NCI-H2029 treated with DMSO at 0.1 percent for 48 hours (cell line): Measurements from ENCODE around the gene AXIN2.
"Not testable (repeated sequence)": the region's sequence is repeated elsewhere in the genome, so short reads cannot be mapped to it uniquely, and the experiment has no call there.

Experiments
- DNase-seq: peaks from one replicate; lab custom pipeline; 2025; lab: John Stamatoyannopoulos, UW

The AXIN2 gene

DNA sequence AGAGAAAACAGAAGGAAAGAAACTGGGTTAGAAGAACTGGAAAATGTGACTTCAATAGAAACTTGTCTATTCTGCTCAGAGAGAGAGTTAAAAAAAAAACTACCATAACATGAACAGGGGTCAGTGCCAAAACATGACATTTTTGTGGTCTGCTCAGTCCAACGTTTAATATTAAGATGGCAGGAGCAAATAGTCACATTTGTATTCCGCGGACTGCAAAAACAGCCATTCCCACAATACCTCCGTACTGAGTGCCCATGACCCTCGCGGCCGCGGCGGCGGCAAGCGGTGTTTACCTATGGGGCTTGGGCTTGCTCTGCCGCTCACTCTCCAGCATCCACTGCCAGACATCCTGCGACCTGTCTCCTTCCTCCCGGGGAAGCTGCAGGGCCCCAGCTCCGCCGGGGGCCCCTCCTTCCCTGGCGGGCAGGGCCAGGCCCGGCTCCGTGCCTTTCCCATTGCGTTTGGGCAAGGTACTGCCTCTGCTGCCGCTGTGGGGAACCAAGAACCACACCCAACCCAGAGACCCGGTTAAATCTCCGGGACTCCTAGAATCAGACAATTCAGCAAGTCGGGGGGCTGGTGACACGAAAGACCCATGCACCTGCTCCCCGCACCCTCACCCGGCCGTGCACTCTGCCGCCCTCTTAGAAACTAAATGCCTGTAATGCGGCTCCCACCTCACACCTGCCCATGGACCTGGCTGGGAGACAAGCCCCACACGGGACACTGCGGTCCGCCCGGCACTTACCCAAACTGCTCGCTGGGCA, 24.7 kb downstream of the AXIN2 start:
- no peak for DNase-seq

DNA sequence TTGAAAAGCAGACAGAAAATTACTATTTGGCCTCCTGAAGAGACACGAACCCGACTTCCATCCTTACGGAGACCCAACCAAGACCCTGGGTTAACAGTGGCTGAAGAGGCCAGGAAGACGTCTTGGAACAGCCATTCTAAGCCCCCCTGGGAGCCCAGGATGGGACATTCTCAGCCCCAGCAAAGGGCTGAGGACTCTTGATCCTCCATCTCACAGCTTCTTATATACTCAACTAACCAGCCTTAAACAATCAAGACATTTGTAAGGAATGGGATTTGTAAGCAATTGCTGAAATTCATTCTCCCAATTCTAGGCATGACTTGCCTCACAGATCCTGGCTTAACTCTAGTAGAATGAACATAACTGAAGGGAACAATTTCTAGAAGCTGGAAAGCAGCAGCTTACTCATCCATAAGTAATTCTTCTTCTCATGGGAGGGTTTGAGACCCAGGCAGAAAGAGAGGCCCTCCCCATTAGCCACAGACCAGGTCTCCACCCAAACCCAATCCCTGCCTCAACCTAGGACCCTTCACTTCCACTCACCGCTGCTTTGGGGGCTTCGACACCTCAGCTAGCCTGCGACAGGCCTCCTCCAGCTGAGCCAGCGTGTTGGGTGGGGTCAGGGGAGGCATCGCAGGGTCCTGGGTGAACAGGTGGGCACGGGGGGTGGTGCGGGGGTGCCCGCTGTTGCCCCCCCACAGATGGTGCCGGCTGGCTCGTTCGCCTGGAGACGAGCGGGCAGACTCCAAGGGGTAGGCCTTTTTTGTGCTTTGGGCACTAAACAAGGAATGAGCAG, 25.5 kb downstream of the AXIN2 start:
- DNase-seq: no peak

DNA sequence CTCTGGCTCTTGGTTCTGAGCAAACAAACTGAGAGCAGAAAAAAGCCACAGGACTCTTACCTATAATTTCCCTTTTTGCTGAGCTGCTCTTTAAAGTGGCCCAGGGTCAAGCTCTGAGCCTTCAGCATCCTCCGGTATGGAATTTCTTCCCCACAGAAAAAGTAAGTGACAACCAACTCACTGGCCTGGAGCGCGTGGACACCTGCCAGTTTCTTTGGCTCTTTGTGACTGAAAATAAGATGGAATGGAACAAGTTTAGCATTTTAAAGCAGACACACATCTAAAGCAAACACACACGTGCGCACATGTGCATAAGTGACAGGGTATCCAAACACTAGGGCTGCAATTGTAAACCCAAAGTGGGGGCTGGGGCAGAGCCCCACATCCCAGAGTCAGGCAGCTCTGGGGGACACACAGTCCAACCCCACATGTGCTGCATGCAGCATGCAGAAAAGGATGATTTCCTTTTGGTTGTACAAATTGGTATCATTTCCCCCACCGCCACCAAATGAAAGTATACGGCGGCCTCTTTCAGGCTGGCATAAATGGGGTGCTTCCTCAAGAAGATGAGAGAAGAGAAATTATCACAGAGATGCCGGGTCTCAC, 27.5 kb downstream of the AXIN2 start:
- no peak for DNase-seq

DNA sequence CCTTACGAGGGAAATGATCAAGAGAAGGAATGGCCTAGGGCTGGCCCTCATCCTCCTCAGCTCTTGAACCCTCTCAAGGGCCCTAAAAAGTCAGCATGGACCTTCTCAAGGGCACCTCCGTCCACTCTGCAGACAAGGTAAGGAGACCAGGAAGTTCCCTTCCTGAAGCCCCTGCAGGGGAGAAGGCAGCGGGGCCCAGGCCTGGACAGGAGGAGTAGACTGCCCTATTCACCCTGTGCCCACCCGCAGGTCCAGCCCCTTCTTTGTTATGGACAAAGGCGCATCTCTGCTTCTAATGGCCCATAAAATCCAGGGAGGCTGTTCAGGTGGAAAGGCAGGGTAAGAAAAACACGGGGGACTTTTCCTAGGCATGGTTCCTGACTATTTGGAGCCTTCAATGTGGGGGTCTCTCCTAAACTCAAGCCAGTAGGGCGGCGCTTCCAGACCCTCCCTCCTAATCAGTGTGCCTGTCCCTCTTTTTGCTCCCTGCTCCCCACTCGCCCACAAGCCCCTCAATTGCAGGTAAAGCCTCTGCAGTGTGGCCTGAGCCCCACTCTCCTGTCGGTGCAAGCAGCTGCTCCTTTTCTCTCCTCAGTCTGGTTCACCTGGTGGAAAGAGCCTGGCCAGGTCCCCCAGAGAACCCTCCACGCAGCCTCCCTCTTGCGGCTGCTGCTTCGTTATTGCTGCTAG, 28.2 kb downstream of the AXIN2 start:
- no peak for DNase-seq

DNA sequence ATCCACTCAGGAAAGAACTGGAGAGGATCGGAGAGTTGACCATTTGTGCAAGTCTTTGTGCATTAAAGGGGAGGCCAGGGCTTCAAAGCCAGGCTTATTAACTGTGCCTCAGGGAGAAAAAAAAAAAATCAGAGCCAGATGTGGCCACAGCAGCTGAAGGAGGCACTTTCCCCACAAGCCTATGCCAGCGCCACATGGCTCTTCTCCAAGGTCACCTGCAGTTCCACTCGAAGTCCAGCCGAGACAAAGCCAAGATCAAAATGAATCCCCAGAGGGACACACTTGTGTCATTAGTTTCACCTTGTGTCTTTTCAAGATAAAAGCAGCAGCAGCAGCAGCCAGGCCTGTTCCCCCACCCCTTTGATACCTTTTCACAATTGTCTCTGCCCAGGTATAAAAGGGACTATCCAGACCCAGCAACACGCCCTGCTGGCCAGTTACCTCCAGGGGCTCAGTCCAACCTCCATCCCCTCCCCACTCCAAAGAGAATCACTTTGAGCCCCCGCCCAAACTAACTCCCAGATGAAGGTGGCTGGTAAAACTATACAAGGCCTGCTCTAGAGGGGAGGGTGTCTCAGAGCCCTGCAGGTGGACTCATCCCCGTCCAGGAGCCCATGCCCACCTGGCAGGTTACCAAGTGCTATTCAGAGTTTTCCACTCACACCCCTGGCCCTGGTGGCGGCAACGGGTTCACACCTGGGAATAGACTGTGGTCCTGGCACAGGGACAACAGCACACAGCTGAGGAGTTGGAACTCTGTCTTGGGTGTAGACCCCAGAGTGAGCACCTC, 29.2 kb downstream of the AXIN2 start:
- DNase-seq: peak; percentile 39

DNA sequence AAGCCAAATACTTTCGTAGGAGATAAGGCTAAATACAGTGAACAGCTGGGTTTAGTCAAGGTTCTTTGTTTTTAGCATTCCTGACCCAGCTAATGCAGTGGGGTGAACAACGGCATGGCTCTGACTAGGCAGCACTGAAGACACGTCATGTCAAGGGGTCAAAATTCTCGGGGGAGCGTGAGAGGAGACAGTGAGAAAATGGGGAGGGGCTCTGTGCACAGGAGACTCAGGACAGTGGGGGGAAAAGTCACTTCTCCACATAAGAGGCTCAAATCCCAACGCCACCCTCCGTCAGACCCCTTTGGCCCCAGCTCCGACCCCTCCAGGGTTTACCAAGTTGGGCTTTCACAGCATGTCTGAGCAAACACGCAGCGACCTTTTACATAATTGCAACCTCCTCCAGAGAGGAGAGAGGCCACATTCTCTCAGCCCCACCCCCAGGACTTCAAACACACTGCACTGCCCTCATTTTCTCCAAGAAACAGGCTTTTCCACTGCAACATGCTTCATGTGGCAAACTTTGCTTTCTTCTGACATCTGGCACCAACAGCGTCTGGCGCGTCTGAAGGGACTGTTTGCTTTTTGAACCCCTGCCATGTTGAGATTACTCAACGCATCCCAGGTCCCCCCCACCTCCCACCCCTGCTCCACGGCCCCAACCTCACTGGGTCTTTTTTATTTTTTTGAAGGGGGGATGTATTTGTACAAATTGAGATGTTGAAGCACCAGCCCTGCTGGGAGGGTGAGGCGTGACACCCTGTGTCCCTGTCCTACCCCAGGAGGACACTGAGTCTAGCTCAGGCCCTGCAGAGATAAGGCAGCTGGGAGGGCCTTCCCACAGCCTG, 30.0 kb downstream of the AXIN2 start:
- DNase-seq: no peak

DNA sequence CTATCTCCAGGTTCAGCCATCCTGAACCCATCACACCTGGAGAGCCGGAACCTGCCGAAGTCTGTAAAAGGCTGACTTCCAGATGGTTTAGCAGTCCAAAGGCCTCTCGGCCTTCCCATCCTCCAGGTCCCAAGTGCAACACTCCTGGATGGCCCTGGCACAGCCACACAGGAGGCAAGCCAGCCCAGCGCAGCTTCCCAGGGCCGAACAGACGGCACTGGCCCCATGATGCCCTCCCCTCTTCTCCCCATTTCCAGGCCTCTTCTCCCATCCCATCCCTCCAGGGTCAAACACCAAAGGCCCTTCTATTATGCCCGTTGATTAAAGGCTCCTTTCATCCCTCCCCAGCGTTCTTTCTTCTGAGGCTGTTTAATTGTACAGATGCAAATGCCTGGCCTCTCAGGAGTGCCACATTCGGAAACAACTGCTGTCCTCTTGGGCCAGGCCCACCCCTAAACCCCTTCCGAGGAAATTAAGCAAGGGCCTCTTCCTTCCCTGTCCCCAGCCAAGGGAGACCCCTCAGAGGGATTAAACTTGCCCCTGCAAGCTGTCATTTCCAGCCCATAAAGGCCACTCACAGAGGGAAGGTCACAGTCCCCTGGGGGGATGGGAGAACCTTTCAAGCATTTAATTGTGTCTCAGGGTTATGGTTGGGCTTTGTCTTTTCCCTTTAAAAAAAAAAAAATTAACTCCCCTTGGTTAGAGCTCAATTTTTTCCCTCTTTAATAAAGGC, 30.8 kb downstream of the AXIN2 start:
- no peak for DNase-seq

DNA sequence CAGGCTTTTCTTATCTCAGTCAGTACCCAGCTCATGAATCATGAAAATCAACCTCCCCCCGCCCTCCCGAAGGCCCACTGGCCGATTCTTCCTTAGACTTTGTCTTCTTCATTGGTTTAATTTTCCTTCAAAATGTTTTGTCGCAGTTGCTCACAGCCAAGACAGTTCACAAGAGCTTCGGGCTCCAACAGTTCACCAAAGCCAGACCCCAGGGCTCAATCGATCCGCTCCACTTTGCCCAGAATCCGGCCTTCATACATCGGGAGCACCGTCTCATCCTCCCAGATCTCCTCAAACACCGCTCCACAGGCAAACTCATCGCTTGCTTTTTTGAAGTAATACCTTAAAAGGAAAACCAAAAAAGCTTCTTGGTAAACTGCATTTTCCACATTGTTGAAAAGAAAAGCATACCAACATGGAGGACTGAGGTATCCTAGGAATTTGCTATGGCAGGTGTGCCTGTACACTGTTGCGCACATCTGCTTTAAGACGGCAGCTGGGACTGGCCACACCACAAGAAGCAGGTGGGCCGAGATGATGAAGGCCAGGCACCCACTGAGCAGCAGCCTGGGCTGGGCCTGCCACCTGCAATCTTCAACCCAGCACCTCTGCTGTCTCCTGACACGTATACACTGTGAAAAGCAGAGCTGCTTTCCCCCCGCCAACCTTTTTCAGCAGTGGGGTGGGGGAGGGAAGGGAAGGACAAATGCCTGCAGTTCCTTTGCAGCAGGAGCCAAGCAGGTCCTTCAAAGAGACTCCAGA, 31.5 kb downstream of the AXIN2 start:
- DNase-seq: no peak

DNA sequence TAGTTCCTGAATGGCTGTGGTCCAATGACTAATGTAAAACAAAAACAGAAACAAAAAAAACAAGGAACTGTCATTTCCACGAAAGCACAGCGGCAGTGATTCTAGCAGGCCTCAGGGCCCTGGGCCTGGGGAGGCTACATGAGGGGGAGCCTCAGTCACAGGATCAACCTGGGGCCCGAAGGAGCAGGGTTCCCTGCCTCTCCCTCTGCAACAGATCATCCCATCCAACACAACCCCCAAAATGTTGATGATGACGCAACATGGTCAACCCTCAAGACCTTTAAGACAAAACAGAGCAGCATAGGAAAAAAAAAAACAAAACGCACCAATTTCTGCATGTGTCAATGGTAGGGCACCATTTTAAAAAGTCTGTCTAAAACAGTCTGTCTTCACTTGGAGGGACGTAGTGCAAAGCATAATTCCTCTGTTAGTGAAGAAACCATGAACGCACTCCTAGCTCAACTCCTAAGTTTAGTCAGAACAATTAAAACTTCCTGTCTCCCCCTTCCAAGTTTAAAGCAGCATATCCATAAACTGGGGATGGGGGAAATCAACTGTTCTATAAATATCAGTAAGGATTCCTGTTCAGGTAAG, 32.3 kb downstream of the AXIN2 start:
- no peak for DNase-seq

DNA sequence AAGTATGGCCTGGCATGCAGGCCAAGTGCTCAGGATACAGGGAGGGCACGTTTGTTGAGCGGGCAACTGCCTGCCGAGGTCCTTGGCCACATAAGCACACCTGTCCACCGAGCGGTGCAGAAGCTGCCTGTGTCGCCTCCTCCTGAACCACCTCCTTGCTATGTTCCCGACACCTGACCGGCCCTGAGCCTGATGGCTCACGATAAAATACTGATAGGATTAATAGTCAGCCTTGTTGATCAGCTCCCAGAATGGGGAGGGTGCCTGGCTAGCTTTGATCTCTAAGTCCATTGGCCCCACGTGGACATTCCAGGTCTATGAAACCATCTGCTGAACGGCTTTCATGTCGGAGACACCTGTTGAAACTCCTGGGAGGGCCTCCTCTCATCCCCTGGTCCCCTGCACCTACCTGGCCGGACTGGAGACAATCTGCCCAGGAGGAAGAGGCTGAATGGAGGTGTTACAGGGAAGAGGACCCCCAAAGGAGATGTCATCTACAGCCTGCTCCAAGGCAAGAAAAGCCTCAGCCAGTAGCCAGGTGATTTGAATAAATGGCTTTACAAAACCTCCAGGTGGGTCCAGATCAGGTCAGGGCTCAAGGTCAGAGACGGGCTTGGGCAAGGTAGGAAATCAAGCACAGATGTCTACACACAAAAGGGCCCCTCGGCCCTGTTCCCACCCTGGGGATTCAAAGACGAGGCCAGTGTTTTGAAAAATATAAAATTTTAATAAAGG, 33.4 kb downstream of the AXIN2 start:
- DNase-seq: no peak

DNA sequence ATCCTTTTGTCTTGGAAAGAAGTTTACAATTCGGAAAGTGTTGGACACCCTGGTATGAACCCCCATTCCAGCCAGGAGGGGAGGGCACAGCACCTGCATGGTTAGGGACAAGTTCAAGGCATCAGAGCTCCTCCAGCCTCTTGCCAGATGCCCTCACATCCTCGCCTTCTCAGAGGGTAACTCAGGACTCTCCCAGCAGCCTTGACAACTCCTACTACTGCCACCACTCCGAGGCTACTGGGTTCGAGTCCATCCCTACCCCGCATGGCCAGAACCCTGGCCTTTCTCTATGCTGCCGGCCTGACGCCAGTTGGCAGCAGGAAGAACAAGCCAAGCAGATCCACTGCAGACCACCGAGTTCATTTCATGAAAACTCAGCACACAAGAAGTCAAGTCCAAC, 34.1 kb downstream of the AXIN2 start:
- DNase-seq: no peak

DNA sequence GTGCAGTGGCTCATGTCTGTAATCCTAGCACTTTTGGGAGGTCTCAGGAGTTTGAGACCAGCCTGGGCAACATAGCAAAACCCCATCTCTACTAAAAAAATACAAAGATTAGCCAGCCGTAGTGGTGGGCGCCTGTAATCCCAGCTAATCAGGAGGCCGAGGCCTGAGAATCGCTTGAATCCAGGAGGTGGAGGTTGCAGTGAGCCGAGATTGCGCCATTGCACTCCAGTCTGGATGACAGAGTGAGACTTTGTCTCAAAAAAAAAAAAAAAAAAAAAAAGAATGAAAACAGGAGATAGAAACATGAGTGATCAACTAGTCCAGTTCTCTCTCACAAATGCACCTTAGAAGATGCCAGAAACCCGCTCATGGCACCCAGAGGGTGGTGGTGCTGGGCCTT, 34.6 kb downstream of the AXIN2 start:
- not testable (repeated sequence) for DNase-seq

DNA sequence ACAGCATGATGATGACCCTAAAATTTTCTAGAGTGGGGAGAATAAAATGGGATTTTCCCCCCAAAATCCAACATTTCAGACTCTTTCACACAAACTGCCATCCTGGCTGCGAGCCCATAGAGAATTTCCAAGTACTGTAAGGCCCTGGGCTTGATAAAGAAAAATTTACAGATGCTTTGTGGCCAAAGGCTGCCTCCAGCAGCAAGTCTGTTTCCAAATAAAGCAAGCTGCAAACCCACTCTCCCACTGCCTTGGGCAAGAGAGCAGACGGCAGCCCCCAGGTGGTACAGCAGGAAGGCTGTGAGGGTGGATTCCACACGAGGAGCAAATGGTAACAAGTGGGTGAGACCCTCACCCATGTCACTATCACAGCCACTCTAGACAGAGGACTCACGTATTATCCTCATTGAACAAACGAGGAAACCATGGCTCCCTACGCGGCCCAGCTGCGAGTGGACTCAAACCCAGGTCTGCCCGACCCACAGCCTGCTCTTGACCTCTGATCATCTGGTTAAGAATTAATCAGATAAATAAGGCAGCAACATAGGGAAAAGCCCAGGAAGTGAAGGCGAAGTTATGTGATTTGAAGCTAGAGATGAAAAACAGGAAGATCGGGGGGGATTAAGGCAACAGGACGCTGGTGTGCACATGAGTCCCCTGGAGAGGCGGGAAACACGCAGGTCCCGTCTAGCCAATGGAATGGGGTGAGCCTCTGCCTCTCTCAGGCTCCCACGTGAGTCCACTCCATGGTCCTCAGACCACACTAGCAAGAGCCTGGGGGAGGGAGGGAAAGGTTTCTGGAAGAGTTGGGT, 37.4 kb downstream of the AXIN2 start:
- DNase-seq: no peak

DNA sequence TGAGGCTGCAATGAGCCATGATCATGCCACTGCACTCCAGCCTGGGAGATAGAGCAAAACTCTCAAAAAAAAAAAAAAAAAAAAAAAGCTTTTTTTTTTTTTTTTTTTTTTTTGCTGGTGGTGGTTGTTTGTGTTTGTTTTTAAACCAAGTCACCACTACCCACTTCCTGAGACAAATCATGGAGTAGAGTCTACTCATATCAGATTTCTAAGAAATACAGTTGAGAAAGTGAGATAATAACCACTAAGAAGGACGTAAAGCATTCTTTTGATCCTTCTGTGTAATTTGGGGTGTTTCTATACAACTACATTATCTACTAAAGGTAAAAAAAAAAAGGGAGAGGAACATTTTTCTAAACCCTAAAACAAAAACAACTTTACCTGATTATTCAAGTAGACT, 38.0 kb downstream of the AXIN2 start:
- DNase-seq: no peak

DNA sequence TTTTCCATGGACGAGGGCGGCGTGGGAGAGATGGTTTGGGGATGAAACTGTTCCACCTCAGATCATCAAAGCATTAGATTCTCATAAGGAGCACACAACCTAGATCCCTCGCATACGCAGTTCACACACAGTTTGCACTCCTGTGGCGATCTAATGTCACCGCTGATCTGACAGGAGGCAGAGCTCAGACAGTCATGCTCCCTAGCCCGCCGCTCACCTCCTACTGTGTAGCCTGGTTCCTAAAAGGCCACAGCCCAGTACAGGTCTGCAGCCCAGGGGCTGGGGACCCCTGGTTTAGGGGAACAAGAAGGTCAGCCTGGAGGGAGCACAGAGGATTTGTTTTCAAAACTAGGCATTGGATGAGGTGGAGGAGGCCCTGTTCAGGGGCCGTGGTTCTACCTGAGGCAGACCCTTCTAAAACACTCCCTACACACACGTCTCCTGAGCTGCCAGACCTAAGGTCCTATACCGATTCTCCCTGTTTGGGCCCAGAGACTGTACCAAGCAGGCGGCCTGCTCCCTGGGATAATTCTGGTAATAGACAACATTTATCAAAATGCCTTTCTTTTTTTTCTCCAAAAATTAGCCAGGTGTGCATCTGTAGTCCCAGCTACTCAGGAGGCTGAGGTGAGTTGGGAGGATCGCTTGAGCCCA, 38.6 kb downstream of the AXIN2 start:
- no peak for DNase-seq

DNA sequence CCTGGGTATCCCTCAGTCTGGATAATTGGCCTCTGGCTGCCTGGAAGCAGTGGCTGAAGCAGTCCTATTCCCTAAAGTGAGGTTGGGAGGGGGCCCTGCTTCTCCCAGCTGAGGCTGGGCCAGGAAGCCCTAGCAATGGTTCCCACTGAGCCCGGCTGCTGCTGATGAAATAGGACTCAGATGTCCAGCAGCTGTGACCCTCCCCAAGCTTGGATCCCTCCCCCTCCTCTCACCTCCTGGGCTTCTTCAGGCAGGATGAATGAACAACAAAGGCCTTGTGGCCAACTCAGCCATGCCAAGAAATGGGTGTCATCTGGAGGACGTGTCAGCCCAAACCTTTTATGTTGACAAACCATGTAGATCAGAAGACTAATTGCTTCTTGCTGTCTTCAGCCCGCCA, 42.0 kb downstream of the AXIN2 start:
- DNase-seq: no peak

DNA sequence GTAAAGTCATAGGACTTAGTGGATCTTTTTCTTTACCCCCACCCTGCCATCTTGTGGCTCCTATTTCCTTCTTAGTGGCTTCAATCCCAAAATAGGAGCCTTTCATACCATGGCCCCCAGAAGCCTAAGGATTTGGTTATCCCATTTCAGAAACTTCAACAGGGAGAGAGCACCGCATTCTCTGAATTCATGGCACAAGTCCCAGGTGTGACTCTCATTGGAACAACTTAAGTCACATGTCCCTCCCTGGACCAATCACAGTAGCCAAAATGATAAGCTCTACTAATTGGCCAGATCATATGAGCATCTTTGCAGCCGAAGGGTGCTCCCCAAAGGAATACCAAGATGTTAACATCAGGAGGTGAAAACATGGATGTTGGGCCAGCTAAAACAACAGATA, 43.2 kb downstream of the AXIN2 start:
- DNase-seq: no peak
